ENCODE measurements around the gene SPIRE1.

GRCh38 chr18:12430137-12430990 lies 227.5 kb downstream of the SPIRE1 start:
- TF ChIP-seq CTCF (conservative IDR thresholded peaks at IDR 0.05): no peak
- no peak for TF ChIP-seq EZH2 (IDR thresholded peaks at IDR 0.05; ENCODE audit: low read depth)

All from PC-9 (cell line).